ENCODE data around the gene LRRC66. TPM values are rescaled to one million over a fixed set of nuclear protein-coding genes. Genes with fewer than 3 reads are reported as not detected.

The LRRC66 gene
- total RNA-seq, 1 experiment from 2014 or later = not detected

GRCh38 chr4:52035190-52035589 lies 15.0 kb upstream of the LRRC66 start:
- Histone ChIP-seq H3T11ph (ENCODE audit: low read length) (no peak overlapping the region), H2BK5ac (ENCODE audit: insufficient read length, low read length) (no peak overlapping the region), H3K4me2 (ENCODE audit: insufficient read depth, insufficient read length, low read length) (no peak overlapping the region), H3K4me1 (ENCODE audit: insufficient read depth, low read length) (no peaks in the 10 kb centered on the region), H4K91ac (ENCODE audit: insufficient read length, low read depth, low read length) (no peak overlapping the region), H3K18ac (ENCODE audit: insufficient read length, low read depth, low read length) (no peak overlapping the region), H4K20me1 (ENCODE audit: control insufficient read depth, insufficient read depth, insufficient read length) (no peaks in the 10 kb centered on the region), H3K23ac (ENCODE audit: insufficient read length, low read depth, low read length) (no peak overlapping the region), H3K14ac (ENCODE audit: insufficient read depth, low read length) (no peak overlapping the region), H2AFZ (ENCODE audit: low read length) (no peak overlapping the region), H2BK120ac (ENCODE audit: low read depth, low read length, poor library complexity, severe bottlenecking) (no peak overlapping the region), H3K79me1 (ENCODE audit: insufficient read depth, low read depth, low read length, poor library complexity, severe bottlenecking) (no peaks in the 10 kb centered on the region), H3K9me3 (ENCODE audit: control insufficient read depth, low read depth, low read length) (no peaks in the 10 kb centered on the region), H4K5ac (ENCODE audit: insufficient read length, low read depth, low read length) (no peak overlapping the region), H3K23me2 (ENCODE audit: insufficient read length, low read depth, low read length, poor library complexity, severe bottlenecking) (no peaks in the 10 kb centered on the region), H3K4ac (ENCODE audit: low read depth, low read length) (no peak overlapping the region), H4K8ac (replicated peaks; ENCODE audit: insufficient read length, low read depth, low read length) (no peak overlapping the region), H3K27me3 (ENCODE audit: insufficient read depth, low read length) (no peaks in the 10 kb centered on the region), H2BK15ac (ENCODE audit: low read depth, low read length) (no peak overlapping the region), H3K56ac (ENCODE audit: insufficient read length, low read depth, low read length) (no peak overlapping the region), H3K27ac (ENCODE audit: insufficient read length, low read depth, low read length) (no peak overlapping the region), H3K9ac (ENCODE audit: extremely low read depth, insufficient read length, low read length) (no peak overlapping the region), H2BK12ac (ENCODE audit: insufficient read length, low read depth, low read length) (no peak overlapping the region), H2AK5ac (ENCODE audit: insufficient read length, low read length) (no peak overlapping the region), H2BK20ac (ENCODE audit: low read depth, low read length, poor library complexity, severe bottlenecking) (no peak overlapping the region), H3K79me2 (ENCODE audit: insufficient read depth, low read length) (no peaks in the 10 kb centered on the region)
- Mint-ChIP-seq H3K27me3 (ENCODE audit: low read depth) (peaks cover 11% of the 10 kb centered on the region), H3K9me3 (no peaks in the 10 kb centered on the region; a peak in 1 of 5 replicates), H3K27ac (no peak overlapping the region), H3K36me3 (ENCODE audit: insufficient read depth in 1 of 3, low read depth in 3 of 3) (peaks cover 7 to 22% (median 16%) of the 10 kb centered on the region in 3 experiments; a peak in 6 of 7 replicates), H3K4me1 (peaks cover 22 to 27% of the 10 kb centered on the region in 2 experiments), H3K4me3 (peak overlapping the region in 1 of 2 experiments; percentile 33; a peak in 1 of 5 replicates)
- no CpG with 5 or more reads among the region's 2 CpGs for WGBS (ENCODE audit: extremely low coverage, insufficient read length, low lambda C conversion rate)
- no peak for DNase-seq
- TF ChIP-seq CTCF (conservative IDR thresholded peaks at IDR 0.05) = no peak
